Gastroesophageal sphincter (tissue), 3 donors: ENCODE data around the gene AQP7.

Experiments
- POLR2A ChIP-seq, 2 donors: fragments of 450-650 bp; IDR thresholded peaks; one replicate each; pipeline ENCODE4 v1.6.1; 2017; ENCODE audit warnings: antibody characterized with exemption in 2 of 2, mild to moderate bottlenecking in 2 of 2, moderate library complexity in 1 of 2
- POLR2AphosphoS5 ChIP-seq: sonication (generic); formaldehyde crosslinking; IDR thresholded peaks from one replicate; pipeline ENCODE4 v1.6.1; 2017; ENCODE audit warnings: antibody characterized with exemption
- TF ChIP-seq, protein P1 (sequence below), 4 experiments: fragments of 200-600 bp in 2 of 4; fragments of 450-650 bp in 2 of 4; sonication (generic) in 1 of 4; IDR thresholded peaks; one replicate each; pipeline ENCODE4 v1.5.1; 2017 to 2019; ENCODE audit warnings: antibody characterized with exemption in 4 of 4, mild to moderate bottlenecking in 2 of 4, moderate library complexity in 2 of 4

DNA sequence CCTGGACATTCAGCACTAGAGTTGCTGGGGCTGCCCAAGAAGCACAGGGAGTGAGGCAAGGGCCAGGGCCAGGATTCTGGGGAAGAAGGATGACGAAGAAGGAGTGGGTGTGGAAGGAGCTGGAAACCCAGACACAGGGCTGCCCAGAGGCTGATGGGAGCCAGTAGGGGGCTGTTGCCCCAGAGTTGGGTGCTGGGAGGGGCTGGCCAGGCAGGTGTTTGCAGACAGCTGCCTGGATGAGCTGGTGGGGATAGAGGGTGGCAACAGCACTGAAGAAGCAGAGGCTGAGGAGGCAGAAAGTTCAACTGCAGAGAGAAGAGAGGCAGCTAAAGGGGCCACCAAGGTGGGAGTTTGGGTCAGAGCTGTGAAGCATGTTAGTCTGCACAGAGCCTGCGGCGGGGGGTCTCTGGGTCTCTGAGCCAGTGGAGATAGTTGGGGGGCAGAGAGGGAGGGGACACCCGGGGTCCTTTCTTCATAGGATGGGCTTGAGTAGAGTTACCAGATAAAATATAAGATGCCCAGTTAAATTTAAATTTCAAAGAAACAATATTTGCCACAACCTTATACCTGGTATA is 2.5 kb upstream of the AQP7 start:
- TF ChIP-seq, protein P1, sequence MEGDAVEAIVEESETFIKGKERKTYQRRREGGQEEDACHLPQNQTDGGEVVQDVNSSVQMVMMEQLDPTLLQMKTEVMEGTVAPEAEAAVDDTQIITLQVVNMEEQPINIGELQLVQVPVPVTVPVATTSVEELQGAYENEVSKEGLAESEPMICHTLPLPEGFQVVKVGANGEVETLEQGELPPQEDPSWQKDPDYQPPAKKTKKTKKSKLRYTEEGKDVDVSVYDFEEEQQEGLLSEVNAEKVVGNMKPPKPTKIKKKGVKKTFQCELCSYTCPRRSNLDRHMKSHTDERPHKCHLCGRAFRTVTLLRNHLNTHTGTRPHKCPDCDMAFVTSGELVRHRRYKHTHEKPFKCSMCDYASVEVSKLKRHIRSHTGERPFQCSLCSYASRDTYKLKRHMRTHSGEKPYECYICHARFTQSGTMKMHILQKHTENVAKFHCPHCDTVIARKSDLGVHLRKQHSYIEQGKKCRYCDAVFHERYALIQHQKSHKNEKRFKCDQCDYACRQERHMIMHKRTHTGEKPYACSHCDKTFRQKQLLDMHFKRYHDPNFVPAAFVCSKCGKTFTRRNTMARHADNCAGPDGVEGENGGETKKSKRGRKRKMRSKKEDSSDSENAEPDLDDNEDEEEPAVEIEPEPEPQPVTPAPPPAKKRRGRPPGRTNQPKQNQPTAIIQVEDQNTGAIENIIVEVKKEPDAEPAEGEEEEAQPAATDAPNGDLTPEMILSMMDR (IDR thresholded peaks at IDR 0.05): no peak
- TF ChIP-seq POLR2A (IDR thresholded peaks at IDR 0.05): no peak
- no peak for TF ChIP-seq POLR2AphosphoS5
